ENCODE results near the gene SH3RF1.

DNA sequence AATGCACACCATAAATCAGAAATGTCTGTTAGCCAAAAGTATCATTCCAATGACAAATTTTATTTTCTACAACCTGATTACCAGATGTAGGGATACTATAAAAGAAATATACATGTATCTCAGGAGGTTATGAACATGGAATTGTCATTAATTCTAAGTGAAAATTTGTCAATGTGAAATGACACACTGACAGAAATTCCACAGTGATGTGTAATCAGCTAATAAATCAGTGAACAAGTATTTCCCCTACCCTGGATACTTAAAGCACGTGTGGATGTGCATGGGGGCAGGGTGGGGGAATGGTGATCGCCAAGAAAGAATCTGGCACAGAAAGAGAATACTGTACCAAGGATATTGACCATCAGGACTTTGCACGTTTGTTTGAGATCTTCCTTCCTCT lies 123.6 kb downstream of the SH3RF1 start:
- TF ChIP-seq CTCF (IDR thresholded peaks at IDR 0.05; ENCODE audit: low read depth, low read length, poor library complexity, severe bottlenecking) (no peak), EZH2phosphoT487 (IDR thresholded peaks at IDR 0.05; ENCODE audit: borderline replicate concordance, low read length) (no peak)

Measured in DOHH2 (cell line).